ENCODE data around the gene TEX9.
"Not testable (repeated sequence)": the region's sequence is repeated elsewhere in the genome, so short reads cannot be mapped to it uniquely, and the experiment has no call there.

The TEX9 gene

DNA sequence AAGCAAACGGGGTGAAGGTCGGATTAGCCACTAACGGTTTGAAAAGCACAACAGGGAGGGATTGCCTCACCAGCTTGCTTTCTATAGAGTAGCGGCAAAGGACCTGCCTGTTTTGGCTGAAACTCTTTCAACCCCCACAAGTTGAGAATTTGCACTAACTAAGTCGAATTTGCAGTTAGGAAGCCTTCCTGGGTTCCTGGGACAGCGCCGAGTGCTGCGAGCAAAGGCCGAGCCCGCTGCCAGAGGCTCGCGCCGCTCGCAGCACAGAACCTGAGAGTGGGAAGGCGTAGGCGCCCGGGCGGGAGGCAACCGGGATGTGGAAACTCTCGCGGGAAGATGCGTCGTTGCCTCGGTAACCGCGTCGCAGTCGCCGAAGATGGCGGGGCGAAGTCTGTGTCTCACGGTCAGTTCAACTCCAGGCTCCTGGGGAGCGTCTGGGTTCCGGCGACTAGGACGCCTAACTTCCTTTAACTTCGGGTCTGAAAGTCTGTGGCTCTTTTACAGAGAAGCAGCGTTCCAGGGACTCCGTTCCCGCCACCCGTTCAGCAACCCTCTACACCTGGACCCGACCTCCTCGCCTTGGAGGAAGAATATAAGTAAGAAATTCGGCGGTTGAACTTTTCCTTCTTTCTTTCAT, at the start of gene TEX9:
Gene TEX9, plus strand, starts transcription at position 352 of the 637 bp plus-strand sequence. Its CDS starts 25 bp downstream, at position 377.
- DNase-seq, result peak; percentile 81

DNA sequence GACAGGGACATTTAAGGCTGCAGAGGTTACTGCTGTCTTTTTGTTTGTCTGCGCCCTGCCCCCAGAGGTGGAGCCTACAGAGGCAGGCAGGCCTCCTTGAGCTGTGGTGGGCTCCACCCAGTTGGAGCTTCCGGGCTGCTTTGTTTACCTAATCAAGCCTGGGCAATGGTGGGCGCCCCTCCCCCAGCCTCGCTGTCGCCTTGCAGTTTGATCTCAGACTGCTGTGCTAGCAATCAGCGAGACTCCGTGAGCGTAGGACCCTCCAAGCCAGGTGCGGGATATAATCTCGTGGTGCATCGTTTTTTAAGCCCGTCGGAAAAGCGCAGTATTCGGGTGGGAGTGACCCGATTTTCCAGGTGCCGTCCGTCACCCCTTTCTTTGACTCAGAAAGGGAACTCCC, 48.7 kb upstream of the TEX9 start:
- DNase-seq, result not testable (repeated sequence)

DNA sequence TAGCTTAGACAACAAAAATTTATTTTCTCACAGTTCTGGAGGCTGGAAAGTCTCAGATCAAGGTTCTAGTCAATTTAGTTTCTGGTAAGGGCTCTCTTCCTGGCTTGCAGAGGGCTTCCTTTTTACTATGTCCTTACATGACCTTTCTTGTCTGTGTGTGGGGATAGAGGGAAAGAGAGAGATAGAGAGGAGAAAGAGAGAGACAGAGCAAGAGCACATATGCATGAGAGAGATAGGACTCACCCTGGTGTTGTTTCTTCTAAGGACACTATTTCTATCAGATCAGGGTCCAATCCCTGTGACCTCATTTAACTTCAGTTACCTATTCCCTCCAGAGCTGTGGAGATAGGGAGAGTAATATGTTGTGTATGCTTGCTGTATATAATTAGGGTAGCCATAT, 44.9 kb upstream of the TEX9 start:
- DNase-seq, result no peak

DNA sequence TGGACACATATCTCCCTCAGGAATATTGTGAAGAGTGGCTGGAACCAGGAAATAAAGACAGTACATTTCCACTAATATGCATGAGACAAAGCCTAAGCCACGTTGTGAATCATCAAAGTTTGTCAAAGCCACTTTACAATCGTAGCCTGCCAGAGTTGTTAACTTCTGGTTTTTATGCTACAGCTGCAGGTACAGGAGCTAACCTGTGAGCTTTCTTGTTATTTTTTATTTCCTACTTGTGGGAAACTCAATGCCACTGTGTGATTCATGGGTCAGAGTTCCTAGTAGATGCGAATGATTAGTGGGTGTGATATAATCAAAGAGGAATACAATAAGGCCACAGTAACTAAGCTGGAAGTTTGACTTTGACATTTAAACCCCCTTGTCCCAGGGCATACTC, 44.4 kb upstream of the TEX9 start:
- DNase-seq, result no peak

DNA sequence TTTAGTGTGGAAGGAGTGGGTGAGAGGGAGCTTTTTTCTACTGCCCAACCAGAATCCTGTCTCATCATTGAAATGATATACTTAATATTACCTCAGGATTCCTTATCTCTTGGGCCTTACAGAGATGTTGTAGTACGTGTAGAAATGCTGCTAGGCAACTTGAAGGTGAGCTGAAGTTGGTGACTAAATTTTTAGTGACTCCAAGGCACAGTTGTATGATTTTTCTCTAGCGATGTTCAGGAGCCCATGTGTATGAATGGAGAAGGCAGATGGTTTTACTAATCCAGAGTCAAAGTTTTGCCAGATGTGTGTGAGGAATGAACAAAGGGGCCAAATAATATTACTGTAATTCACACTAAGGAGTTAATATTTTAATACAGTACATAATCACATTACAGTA, 42.8 kb upstream of the TEX9 start:
- DNase-seq, result no peak

DNA sequence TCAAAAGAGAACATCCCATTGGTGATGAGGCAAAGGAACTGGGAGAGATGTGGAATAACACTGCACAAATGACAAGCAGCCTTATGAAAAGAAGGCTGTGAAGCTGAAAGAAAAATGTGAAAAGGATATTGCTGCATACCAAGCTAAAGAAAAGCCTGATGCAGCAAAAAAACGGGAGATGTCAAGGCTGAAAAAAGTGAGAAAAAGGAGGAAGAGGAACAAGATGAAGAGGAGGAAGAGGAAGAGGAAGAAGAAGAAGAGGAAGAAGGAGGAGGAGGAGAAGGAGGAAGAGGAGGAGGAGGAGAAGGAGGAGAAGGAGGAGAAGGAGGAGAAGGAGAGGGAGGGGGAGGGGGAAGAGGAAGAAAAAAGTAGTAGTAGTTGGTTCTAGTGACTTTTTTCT, 41.8 kb upstream of the TEX9 start:
- DNase-seq, result no peak

DNA sequence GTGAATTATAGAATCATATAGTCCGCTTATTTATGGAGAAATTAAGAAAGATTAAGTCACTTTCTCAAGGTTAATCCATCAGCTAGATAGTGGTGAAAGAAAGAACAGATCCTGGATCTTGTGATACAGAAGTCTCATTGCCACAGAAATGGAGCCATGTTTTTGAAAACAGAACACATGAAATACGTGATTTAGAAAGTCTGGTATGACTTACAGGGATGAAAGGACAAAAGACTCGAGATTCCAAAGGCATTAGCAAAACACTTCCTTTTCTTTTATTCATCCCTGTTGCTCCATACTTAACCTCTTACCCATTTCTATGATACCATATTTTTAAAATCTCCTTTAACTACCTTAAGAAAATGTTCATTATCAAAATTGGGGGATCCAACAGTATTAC, 40.0 kb upstream of the TEX9 start:
- DNase-seq, result peak; percentile 10

DNA sequence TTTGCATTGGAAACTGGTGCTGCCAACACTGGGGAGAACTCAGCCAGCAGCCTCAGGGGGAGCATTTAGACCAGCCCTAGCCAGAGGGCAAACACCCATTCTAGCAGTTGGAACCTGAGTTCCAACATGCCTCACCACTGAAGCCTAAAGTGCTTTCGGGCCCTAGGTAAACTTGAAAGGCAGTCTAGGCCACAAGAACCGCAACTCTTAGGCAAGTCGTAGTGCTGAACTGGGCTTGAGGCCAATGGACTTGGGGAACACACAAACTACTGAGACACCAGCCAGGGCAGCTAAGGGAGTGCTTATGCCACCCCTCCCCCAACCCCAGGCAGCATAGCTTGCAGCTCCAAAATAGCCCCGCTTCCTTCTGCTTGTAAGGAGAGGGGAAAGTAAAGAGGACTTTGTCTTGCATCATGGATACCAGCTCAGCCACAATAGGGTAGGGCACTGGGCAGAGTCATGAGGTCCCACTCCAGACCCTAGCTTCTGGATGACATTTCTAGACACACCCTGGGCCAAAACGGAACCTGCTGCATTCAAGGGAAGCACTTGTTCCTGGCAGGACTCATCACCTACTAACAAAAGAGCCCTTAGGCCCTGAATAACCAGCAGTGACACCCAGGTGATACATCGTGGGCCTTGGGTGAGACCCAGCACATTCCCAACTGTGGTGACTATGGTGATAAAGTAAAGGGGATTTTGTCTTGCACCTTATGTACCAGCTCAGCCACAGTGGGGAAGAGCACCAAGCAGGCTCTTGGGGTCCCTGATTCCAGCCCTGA, 37.3 kb upstream of the TEX9 start:
- no peak for DNase-seq

DNA sequence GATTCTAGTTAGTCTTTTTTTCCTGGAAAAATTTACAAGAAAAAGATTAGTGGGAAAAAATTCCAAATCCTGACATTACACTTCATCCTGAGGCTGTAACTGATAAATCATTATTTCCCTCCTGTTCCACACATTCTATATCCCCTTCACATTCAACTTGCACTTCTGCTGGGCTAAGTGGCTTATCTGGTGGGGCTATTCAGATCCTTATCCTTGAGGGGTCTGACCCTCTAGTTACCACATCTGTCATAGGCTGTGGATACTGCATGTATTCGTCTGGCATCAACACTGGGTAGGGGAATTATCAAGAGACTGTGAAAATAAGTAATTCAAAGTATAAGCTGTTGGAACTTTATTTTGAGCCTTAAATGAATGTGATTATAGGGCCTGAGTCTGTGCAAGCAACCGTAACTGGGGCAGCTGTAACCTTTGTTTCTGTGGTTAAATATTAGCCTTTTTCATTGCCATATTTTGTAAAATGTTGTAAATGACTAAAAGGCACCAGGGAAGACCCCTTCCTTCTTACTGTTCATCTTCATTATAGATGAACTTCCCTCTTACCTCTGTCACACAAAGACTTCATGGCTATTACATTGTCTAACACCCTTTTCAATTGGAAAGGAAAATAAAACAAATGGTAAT, 28.0 kb upstream of the TEX9 start:
- DNase-seq, result no peak

DNA sequence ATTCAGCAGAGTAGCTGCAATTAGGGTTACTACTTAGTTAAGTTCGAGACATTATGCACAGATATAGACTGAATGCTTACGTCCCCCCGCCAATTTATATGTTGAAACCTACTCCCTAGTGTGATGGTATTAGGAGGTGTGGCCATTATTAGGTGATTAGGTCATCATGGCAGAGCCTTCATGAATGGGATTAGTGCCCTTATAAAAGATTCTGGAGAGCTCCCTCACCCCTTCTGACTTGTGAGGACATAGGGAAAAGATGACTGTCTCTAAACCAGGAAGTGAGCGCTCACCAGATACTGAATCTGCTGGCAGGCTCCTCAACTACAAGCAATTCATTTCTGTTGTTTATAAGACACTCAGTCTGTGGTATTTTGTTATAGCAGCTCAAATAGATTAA, 25.6 kb upstream of the TEX9 start:
- no peak for DNase-seq

DNA sequence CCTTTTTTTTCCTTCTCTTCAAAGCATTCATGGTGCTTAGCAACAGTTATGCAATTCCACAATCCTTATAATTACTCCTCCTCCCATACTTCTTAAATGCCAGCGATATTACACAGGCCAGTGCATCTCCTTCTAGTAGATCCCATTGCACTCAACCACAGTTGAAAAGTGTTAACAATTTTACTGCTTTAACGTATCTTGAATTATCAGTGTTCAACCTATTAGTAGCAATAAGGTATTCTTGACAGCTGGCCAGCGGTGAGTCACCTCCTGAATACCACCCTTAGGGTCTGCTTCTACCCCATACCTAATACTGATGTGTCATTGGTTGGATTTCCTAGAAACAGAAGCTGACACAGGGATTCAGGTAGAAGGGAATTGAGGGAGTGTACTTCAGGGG, 24.0 kb upstream of the TEX9 start:
- no peak for DNase-seq

DNA sequence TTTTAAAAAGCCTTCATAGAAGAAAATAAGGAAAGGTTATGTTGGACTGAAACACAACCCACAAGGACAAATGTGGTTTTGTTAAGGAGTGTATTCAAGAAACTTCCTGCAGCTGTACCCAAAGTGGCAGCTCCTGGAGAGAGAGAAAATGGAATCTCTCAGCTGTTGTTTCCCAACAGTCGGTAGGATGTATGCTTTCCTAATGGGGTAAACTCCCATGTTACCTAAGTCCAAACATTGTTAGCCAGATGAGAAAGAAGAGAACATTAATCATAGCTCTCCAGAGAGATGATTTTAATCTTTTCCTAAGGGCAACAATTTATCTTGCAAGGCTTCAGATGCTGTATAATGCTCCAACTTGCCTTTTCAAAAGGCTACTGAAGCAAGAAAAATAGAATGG, 22.6 kb upstream of the TEX9 start:
- DNase-seq, result no peak

DNA sequence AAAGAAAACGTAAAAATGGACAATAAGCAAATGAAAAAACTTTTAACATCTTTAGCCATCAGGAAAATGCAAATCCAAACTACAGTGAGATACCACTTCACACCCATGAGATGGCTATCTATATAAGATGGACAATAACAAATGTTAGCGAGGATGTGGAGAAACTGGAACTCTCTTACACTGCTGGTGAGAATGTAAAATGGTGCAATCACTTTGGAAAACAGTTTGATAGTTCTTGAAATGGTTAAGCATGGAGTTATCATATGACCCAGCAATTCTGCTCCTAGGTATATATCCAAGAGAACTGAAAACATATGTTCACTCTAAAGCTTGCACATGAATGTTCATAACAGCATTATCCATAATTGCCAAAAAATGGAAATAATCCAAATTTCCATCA, 21.3 kb upstream of the TEX9 start:
- no peak for DNase-seq

DNA sequence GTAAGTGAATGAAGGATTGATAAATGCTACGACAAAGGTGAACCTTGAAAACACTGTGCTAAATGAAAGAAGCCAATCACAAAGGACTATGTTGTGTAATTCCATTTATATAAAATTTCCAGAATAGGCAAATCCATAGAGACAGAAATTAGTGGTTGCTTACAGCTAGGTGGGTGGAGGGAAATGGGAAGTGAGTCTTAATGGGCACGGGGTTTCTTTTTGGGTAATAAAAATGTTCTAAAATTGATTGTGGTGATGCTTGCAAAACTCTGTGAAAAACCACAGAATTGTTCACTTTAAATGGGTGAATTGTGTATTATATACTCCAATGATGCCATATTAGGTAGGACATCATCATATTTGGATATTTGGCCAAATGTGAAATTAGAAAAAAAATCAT, 20.9 kb upstream of the TEX9 start:
- no peak for DNase-seq

DNA sequence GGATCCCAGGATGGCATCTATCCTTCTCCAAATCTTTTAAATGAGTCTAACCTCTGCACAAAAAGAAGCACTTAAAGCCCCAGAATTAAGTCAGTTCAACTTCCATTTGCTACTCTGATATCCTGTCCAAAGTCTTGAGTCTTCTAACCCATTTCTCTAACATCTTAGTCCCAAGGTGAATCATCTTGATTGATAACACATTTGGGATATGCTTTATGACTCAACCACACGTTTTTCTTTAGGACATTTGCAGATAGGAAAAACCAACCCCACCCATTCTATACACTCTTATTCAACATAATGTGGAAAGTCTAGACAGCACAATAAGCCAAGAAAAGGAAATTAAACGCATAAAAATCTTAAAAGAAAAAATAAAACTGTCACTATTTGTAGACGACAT, 18.8 kb upstream of the TEX9 start:
- no peak for DNase-seq

DNA sequence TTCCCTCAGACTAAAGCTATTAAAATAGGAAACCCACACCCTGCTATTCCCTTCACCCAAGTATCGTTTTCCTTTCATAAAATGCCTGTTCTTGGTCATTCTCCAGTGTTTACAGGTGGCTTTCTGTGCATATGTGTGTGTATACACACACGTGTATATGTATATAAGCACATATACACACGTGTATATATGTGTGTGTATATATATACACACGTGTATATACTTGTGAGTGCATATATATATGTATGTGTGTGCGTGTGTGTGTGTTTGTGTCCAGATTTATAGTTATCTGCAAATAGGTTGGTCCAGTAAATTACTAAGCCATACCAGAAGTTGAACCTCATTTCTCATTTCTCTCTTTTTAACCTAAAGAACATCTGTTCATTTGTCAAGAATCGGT, 15.7 kb upstream of the TEX9 start:
- DNase-seq, result no peak

DNA sequence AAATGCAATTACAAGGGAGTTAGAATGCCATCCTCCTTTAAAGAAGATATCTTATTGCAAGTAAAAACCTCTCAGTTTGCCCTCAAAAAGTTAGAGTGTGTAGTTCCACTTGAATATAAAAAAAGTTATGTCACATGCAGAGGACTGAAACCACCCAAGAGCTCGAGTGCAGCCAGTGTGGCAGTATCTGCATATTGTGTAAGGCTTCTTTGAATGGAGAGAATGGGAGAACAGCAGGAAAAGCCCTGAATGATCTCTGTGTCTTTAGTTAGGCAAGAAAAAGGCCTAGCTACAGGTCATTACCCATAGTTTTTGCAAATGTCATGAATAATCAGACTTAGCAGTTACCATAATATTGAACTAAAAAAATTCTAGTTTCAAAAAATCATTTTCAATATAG, 13.9 kb upstream of the TEX9 start:
- DNase-seq, result no peak

DNA sequence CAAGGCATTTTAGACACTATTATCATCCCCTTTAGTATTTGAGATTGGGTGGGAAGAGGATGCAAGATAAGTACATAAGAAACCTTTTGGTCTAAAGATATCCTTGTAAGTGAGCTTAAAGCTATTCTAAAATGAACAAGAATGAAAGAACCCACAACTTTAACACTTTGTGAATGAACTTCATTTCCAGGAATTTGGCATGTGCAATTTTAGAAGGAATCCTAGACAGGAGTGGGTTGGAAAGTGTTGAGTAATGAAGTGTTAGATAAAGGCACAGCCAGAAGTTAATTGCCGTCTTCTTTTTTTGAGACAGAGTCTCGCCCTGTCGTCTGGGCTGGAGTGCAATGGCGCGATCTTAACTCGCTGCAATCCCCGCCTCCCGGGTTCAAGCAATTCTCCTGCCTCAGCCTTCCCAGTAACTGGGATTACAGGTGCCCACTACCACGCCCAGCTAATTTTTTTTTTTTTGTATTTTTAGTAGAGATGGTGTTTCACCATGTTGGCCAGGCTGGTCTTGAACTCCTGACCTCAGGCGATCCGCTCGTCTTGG, 13.2 kb upstream of the TEX9 start:
- DNase-seq, result no peak

DNA sequence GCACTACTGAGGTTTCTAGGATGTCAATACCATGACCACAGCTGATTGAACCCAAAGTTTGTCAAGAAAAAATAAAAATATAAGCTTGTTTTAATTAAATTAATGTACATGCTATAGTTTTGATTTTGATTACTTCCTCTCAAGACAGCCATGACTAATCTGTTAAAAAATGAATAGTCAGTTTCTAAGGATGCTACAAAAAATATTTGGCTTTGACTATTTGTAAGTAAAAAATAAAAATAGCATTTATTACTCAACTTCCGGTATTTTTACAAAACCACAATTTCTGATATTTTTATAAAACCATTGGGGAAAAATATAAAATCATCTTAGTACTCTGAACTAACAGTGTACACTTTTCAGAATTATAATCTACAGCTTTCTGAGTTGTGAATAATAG, 12.1 kb upstream of the TEX9 start:
- DNase-seq, result peak; percentile 20

DNA sequence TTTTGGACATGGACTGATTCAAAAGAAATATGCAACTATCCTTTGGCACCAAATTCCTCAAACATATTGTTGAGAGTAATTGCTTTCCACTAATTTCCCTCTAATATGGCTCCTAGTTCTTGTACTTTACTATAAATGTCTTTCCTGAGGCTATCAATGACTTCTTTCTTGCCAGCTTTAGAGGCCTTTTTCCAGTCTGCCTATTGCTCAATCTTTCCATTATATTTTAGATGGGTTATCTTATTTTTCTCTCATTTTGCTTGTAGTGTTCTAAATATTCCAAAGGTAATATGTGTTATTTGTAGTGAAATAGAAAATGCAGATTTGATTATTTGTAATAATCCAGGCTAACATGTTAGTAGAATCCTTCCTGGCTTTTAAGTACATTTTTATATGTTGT, 11.5 kb upstream of the TEX9 start:
- no peak for DNase-seq

DNA sequence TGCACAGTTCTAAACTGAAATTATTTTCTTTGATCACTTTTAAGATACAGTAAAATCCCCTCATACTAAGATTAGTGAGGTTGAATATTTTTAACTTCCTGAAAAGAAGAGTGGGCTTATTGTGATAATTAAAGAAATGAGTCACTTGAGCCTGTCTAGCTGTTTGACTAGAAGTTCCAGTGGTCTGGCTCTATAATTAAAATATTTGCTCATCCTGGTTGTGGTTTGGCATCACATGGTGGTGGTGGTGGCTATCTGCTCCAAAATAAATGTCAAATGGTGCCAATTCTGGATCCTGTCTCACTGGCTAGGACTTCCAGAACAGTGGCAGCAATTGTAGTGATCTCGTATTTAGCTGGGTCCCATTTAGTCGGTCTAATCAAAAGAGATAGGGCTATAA, 8.6 kb upstream of the TEX9 start:
- DNase-seq, result peak; percentile 61

DNA sequence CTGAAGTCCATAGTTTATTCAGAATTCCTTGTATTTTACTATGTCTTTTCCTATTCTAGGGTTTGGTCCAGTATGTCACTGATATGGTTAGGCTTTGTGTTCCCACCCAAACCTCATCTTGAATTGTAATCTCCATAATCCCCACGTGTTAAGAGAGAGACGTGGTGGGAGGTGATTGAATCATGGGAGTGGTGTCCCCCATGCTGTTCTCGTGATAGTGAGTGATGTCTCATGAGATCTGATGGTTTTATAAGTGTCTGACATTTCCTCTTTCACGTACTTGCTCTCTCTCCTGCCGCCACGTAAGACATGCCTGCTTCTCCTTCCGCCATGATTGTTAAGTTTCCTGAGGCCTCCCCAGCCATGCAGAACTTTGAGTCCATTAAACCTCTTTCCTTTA, 6.6 kb upstream of the TEX9 start:
- no peak for DNase-seq

DNA sequence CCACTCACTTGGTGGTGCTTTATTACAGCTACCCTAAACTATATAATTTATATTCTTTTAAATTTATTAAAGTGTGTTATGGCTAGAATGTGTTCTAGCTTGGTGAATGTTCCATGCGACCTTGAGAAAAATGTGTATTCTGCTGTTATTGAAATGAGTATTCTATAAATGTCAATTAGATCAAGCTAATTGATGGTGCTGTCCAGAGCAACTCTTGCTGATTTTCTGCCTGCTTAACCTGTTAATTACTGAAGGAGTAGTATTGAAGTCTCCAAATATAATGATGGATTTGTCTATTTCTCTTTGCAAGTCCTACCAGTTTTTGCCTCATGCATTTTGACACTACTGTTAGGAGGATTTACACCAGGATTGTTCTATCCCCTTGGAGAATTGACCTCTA, 3.2 kb upstream of the TEX9 start:
- DNase-seq, result no peak

DNA sequence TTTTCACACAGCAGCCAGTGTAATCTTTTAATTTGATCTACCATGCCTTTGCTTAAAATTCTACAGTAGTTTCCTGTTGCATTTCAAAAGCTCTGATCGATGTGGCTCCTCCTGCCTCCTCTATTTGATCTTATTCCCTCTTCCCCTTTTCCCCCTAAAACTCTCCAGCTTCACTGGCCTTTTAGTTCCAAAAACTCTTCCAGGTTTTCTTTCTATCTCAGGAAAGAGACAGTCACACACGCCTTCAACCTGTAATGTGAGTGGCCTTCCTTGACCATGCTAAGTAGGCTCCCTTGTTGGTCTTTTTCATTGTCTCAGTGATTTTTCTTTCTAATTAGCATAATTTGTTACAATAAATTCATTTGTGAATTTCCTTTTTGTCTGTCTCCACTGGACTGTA, 985 bp downstream of the TEX9 start:
- no peak for DNase-seq

All from fibroblast of skin of right quadriceps (primary cell).